Measurements from ENCODE around the gene SKAP1. TPM values are rescaled to one million over a fixed set of nuclear protein-coding genes. Genes with fewer than 3 reads are reported as not detected.

SKAP1 gene
- total and polyA plus RNA-seq, 9 donors: 0.30 to 6.0 (median 2.4) TPM; not detected in 1

- Histone ChIP-seq H3K4me3 (no peak overlapping the region), H3K27me3 (no peaks in the 10 kb centered on the region), H3K4me1 (ENCODE audit: insufficient read depth) (no peaks in the 10 kb centered on the region), H3K27ac (no peak overlapping the region), H3K9me3 (no peaks in the 10 kb centered on the region), H3K36me3 (no peaks in the 10 kb centered on the region)
- DNase-seq: no peak
- 88 to 89% (median 88%) methylated on average over 5 of the region's 5 CpGs for WGBS, 3 donors
- TF ChIP-seq CTCF (IDR thresholded peaks at IDR 0.05) (no peak), POLR2A (IDR thresholded peaks at IDR 0.05) (no peak), EP300 (IDR thresholded peaks at IDR 0.05) (no peak)
- intact Hi-C loops (cut with DNase I): no loop called here
Observed at GRCh38 chr17:48443712-48444111, 13.7 kb upstream of the SKAP1 start.

- intact Hi-C loops (cut with DNase I): no loop called here
- Histone ChIP-seq H3K27ac (no peak overlapping the region), H3K9me3 (no peaks in the 10 kb centered on the region), H3K27me3 (no peaks in the 10 kb centered on the region), H3K36me3 (no peaks in the 10 kb centered on the region), H3K4me1 (ENCODE audit: insufficient read depth) (no peaks in the 10 kb centered on the region), H3K4me3 (no peak overlapping the region)
- TF ChIP-seq POLR2A (IDR thresholded peaks at IDR 0.05): no peak
- TF ChIP-seq CTCF (IDR thresholded peaks at IDR 0.05): no peak
- TF ChIP-seq EP300 (IDR thresholded peaks at IDR 0.05): no peak
- no peak for DNase-seq
- 75 to 84% (median 78%) methylated on average over 3 of the region's 3 CpGs for WGBS, 3 donors
Observed at GRCh38 chr17:48442819-48443218, 12.8 kb upstream of the SKAP1 start.

GRCh38 chr17:48441862-48442261, 11.8 kb upstream of the SKAP1 start:
- DNase-seq: no peak
- H3K4me3 ChIP-seq: no peak overlapping the region
- no peaks in the 10 kb centered on the region for H3K4me1 ChIP-seq (ENCODE audit: insufficient read depth)
- H3K27me3 ChIP-seq: no peaks in the 10 kb centered on the region
- TF ChIP-seq POLR2A (IDR thresholded peaks at IDR 0.05): no peak
- no peak for TF ChIP-seq EP300 (IDR thresholded peaks at IDR 0.05)
- TF ChIP-seq CTCF (IDR thresholded peaks at IDR 0.05): no peak
- H3K27ac ChIP-seq: no peak overlapping the region
- H3K9me3 ChIP-seq: no peaks in the 10 kb centered on the region
- WGBS, 3 donors: 85 to 90% (median 87%) methylated on average over 4 of the region's 4 CpGs
- no peaks in the 10 kb centered on the region for H3K36me3 ChIP-seq
- intact Hi-C loops (cut with DNase I): no loop called here

GRCh38 chr17:48441231-48441711, 11.3 kb upstream of the SKAP1 start:
- H3K36me3 ChIP-seq: no peaks in the 10 kb centered on the region
- WGBS, 3 donors: 66 to 67% (median 66%) methylated on average over 1 of the region's 1 CpG
- no peaks in the 10 kb centered on the region for H3K9me3 ChIP-seq
- TF ChIP-seq CTCF (IDR thresholded peaks at IDR 0.05) (no peak), POLR2A (IDR thresholded peaks at IDR 0.05) (no peak), EP300 (IDR thresholded peaks at IDR 0.05) (no peak)
- DNase-seq: no peak
- H3K27me3 ChIP-seq: no peaks in the 10 kb centered on the region
- intact Hi-C loops (cut with DNase I): no loop called here
- no peaks in the 10 kb centered on the region for H3K4me1 ChIP-seq (ENCODE audit: insufficient read depth)
- no peak overlapping the region for H3K27ac ChIP-seq
- H3K4me3 ChIP-seq: no peak overlapping the region

Measured in ovary (tissue), 9 donors.